ENCODE results near the gene RBM15. TPM values are rescaled to one million over a fixed set of nuclear protein-coding genes. Genes with fewer than 3 reads are reported as not detected.
A peak's percentile ranks its signal among the peaks of the same experiment; 100 is the strongest.

The RBM15 gene
- total and polyA plus RNA-seq, 2 of the 13 experiments (the other 11 are each of a cell fraction or from before 2014, with no cell fraction given): 13.5 to 36.4 TPM

GRCh38 chr1:110335265-110335664, 3.9 kb upstream of the RBM15 start (continued):
- no peak for TF ChIP-seq PTBP1 (IDR thresholded peaks at IDR 0.05; ENCODE audit: low read depth, low read length, poor library complexity, severe bottlenecking)
- TF ChIP-seq NRL (CRISPR knock-in tag; IDR thresholded peaks at IDR 0.05; ENCODE audit: borderline replicate concordance): no peak
- TF ChIP-seq DR1 (CRISPR knock-in tag; IDR thresholded peaks at IDR 0.05): no peak
- no peak for TF ChIP-seq THYN1 (CRISPR knock-in tag; IDR thresholded peaks at IDR 0.05; ENCODE audit: borderline replicate concordance, low read depth)
- TF ChIP-seq TBX2 (CRISPR knock-in tag; IDR thresholded peaks at IDR 0.05; ENCODE audit: borderline replicate concordance): peak; percentile 50; the same call in 1 of the 2 replicates
- peak in 1 of 2 experiments; percentile 46; a peak in 1 of 4 replicates for TF ChIP-seq EP300 (IDR thresholded peaks at IDR 0.05; ENCODE audit: low read depth in 2 of 2, low read length in 2 of 2)
- no peak for TF ChIP-seq EP300 (CRISPR knock-in tag; IDR thresholded peaks at IDR 0.05; ENCODE audit: borderline replicate concordance)
- 0 out of 2 replicates have a peak, but pooled peaks have one; percentile 16 for TF ChIP-seq BCL6 (CRISPR knock-in tag; IDR thresholded peaks at IDR 0.05)
- no peak for TF ChIP-seq ZNF790 (CRISPR knock-in tag; IDR thresholded peaks at IDR 0.05; ENCODE audit: borderline replicate concordance)
- TF ChIP-seq ONECUT2 (CRISPR knock-in tag; IDR thresholded peaks at IDR 0.05): no peak
- TF ChIP-seq HMG20A (CRISPR knock-in tag; IDR thresholded peaks at IDR 0.05; ENCODE audit: borderline replicate concordance): peak; percentile 23; the same call in 1 of the 2 replicates
- peak; percentile 59; the same call in 1 of the 2 replicates for TF ChIP-seq SOX5 (CRISPR knock-in tag; IDR thresholded peaks at IDR 0.05; ENCODE audit: borderline replicate concordance)
- TF ChIP-seq ELF3 (CRISPR knock-in tag; IDR thresholded peaks at IDR 0.05): peak; percentile 74; the same call in 1 of the 2 replicates
- TF ChIP-seq ZNF577 (CRISPR knock-in tag; IDR thresholded peaks at IDR 0.05; ENCODE audit: borderline replicate concordance, low read depth): no peak
- no peak for TF ChIP-seq ZFAT (CRISPR knock-in tag; conservative IDR thresholded peaks at IDR 0.05)
- TF ChIP-seq LCORL (IDR thresholded peaks at IDR 0.05): no peak
- 0 out of 2 replicates have a peak, but pooled peaks have one; percentile 36 for TF ChIP-seq LCORL (CRISPR knock-in tag; IDR thresholded peaks at IDR 0.05)
- TF ChIP-seq ZNF224 (CRISPR knock-in tag; IDR thresholded peaks at IDR 0.05): no peak
- TF ChIP-seq EHMT2 (IDR thresholded peaks at IDR 0.05; ENCODE audit: borderline replicate concordance, low read depth, low read length): peak; percentile 55; the same call in 1 of the 2 replicates
- no peak for TF ChIP-seq ZNF496 (CRISPR knock-in tag; IDR thresholded peaks at IDR 0.05; ENCODE audit: insufficient replicate concordance)
- no peak for TF ChIP-seq PRDM15 (CRISPR knock-in tag; IDR thresholded peaks at IDR 0.05)
- TF ChIP-seq SP4 (CRISPR knock-in tag; IDR thresholded peaks at IDR 0.05): no peak
- TF ChIP-seq TRIM22 (IDR thresholded peaks at IDR 0.05): no peak
- TF ChIP-seq HMG20B (CRISPR knock-in tag; conservative IDR thresholded peaks at IDR 0.05): no peak
- no peak for TF ChIP-seq FOXA1 (IDR thresholded peaks at IDR 0.05)
- peak; percentile 58; the same call in 1 of the 2 replicates for TF ChIP-seq FOXA1 (CRISPR knock-in tag; IDR thresholded peaks at IDR 0.05)
- TF ChIP-seq E2F5 (CRISPR knock-in tag; conservative IDR thresholded peaks at IDR 0.05): no peak
- TF ChIP-seq MYC (CRISPR knock-in tag; IDR thresholded peaks at IDR 0.05; ENCODE audit: borderline replicate concordance): no peak

Data from HepG2 (cell line).